GM23338 (cell line): ENCODE measurements around the gene SRSF8. TPM values are rescaled to one million over a fixed set of nuclear protein-coding genes. Genes with fewer than 3 reads are reported as not detected.
"Not testable (repeated sequence)": the region's sequence is repeated elsewhere in the genome, so short reads cannot be mapped to it uniquely, and the experiment has no call there.

Experiments
- ATAC-seq: fragments of 200-7000 bp; cut with Tn5 transposase; 3 replicates; pipeline ENCODE4 v1.9.1; 2020
- DNase-seq: peaks from one replicate; pipeline ENCODE4 v3.0.0-alpha.2; 2015; ENCODE audit warnings: low spot score
- H2AFZ ChIP-seq: fragments of 200-600 bp; sonication (generic); 2 replicates; pipeline ENCODE4 v1.8.0; 2016; ENCODE audit warnings: antibody characterized with exemption, mild to moderate bottlenecking, moderate library complexity
- H3F3A ChIP-seq: fragments of 200-600 bp; sonication (generic); replicated peaks from 2 replicates; pipeline ENCODE4 v1.8.0; 2017; ENCODE audit warnings: antibody characterized with exemption, mixed run types, low read depth
- H3K27ac ChIP-seq: fragments of 200-600 bp; sonication (generic); 2 replicates; pipeline ENCODE4 v1.6.1; 2016; ENCODE audit warnings: low read depth
- H3K27me3 ChIP-seq: fragments of 200-600 bp; sonication (generic); 2 replicates; pipeline ENCODE4 v1.8.0; 2016; ENCODE audit warnings: mild to moderate bottlenecking, mixed run types, moderate library complexity; ENCODE audit not compliant: insufficient read depth
- H3K36me3 ChIP-seq: fragments of 200-600 bp; sonication (generic); 2 replicates; pipeline ENCODE4 v1.8.0; 2016; ENCODE audit warnings: mild to moderate bottlenecking; ENCODE audit not compliant: insufficient read depth
- H3K4me1 ChIP-seq: fragments of 200-600 bp; sonication (generic); 2 replicates; pipeline ENCODE4 v1.8.0; 2016; ENCODE audit warnings: mild to moderate bottlenecking, moderate library complexity; ENCODE audit not compliant: insufficient read depth
- H3K4me2 ChIP-seq: fragments of 200-600 bp; sonication (generic); 2 replicates; pipeline ENCODE4 v1.7.1; 2017; ENCODE audit warnings: mixed run types
- H3K4me3 ChIP-seq: fragments of 200-600 bp; sonication (generic); 2 replicates; pipeline ENCODE4 v1.6.1; 2016; ENCODE audit warnings: mixed run types
- H3K79me2 ChIP-seq: fragments of 200-600 bp; sonication (generic); replicated peaks from 2 replicates; pipeline ENCODE4 v1.8.0; 2017; ENCODE audit warnings: mild to moderate bottlenecking; ENCODE audit not compliant: insufficient read depth
- H3K9me2 ChIP-seq: fragments of 200-600 bp; sonication (generic); 2 replicates; pipeline ENCODE4 v1.8.0; 2017; ENCODE audit not compliant: insufficient read depth
- H4K20me1 ChIP-seq: fragments of 200-600 bp; sonication (generic); replicated peaks from 2 replicates; pipeline ENCODE4 v1.8.0; 2017; ENCODE audit warnings: mild to moderate bottlenecking; ENCODE audit not compliant: insufficient read depth
- H3K27ac Mint-ChIP-seq: 2 replicates; pipeline ENCODE4 v1.8.0; 2020; ENCODE audit warnings: inconsistent platforms, mild to moderate bottlenecking, moderate library complexity, mixed read lengths
- H3K27me3 Mint-ChIP-seq: 3 replicates; pipeline ENCODE4 v1.8.0; 2022; ENCODE audit warnings: low read depth, mild to moderate bottlenecking, moderate library complexity, mixed read lengths, inconsistent platforms; ENCODE audit not compliant: insufficient read depth, poor library complexity
- H3K36me3 Mint-ChIP-seq: 3 replicates; pipeline ENCODE4 v1.8.0; 2021; ENCODE audit warnings: low read depth, mild to moderate bottlenecking, inconsistent platforms, moderate library complexity, mixed read lengths
- H3K4me1 Mint-ChIP-seq: 3 replicates; pipeline ENCODE4 v1.8.0; 2020; ENCODE audit warnings: mild to moderate bottlenecking, inconsistent platforms, mixed read lengths
- H3K4me3 Mint-ChIP-seq: 3 replicates; pipeline ENCODE4 v1.8.0; 2021; ENCODE audit warnings: moderate library complexity, mild to moderate bottlenecking, inconsistent platforms, mixed read lengths
- H3K9me3 Mint-ChIP-seq: 3 replicates; pipeline ENCODE4 v1.8.0; 2020; ENCODE audit warnings: moderate library complexity, mild to moderate bottlenecking, inconsistent platforms, mixed read lengths
- CREB1 ChIP-seq: fragments of 250-450 bp; sonication (Bioruptor Pico); IDR thresholded peaks from 2 replicates; pipeline ENCODE4 v1.5.0; 2020; ENCODE audit warnings: low read depth, mild to moderate bottlenecking, moderate library complexity
- EZH2phosphoT487 ChIP-seq: fragments of 200-600 bp; sonication (generic); IDR thresholded peaks from one replicate; pipeline ENCODE4 v1.8.1; 2018; ENCODE audit warnings: antibody characterized with exemption; ENCODE audit not compliant: unreplicated experiment
- NANOG ChIP-seq: IDR thresholded peaks from 2 replicates; pipeline ENCODE4 v1.6.1; 2016; ENCODE audit warnings: antibody characterized with exemption, borderline replicate concordance
- STAT1 ChIP-seq: IDR thresholded peaks from one replicate; pipeline ENCODE4 v1.6.1; 2016; ENCODE audit warnings: antibody characterized with exemption; ENCODE audit not compliant: unreplicated experiment
- ZNF114 ChIP-seq: fragments of 250-450 bp; sonication (Bioruptor Pico); IDR thresholded peaks from 2 replicates; pipeline ENCODE4 v1.5.0; 2020; ENCODE audit warnings: mild to moderate bottlenecking, moderate library complexity
- ZNF462 ChIP-seq: fragments of 250-450 bp; sonication (Bioruptor Pico); IDR thresholded peaks from 2 replicates; pipeline ENCODE4 v1.5.0; 2020; ENCODE audit warnings: mild to moderate bottlenecking, moderate library complexity
- polyA plus RNA-seq: library from polyadenylated mRNA; unstranded; fragments of >200 nt; fragmentation: Nextera tagmentation; extraction: Ambion mirVana; gene quantifications from 2 replicates; pipeline ENCODE4 v1.2.1, GENCODE V29; 2016
- total RNA-seq: library from RNA; depleted of rRNA; stranded (reverse); fragments of >200 nt; shearing (Covaris generic); gene quantifications from 2 replicates; pipeline ENCODE4 v1.2.3, GENCODE V29; 2014
- TF ChIP-seq, protein P1 (sequence below), 2 experiments: fragments of 200-600 bp in 1 of 2; sonication (generic) in 1 of 2; conservative IDR thresholded peaks; 2 replicates each; pipeline versions ENCODE4 v1.5.1 to v1.6.1; 2016 to 2017; ENCODE audit warnings: antibody characterized with exemption in 2 of 2, low read depth in 2 of 2, mild to moderate bottlenecking in 2 of 2, moderate library complexity in 1 of 2
- TF ChIP-seq, protein P2 (sequence below): IDR thresholded peaks from one replicate; pipeline ENCODE4 v1.6.1; 2018; ENCODE audit warnings: antibody characterized with exemption; ENCODE audit not compliant: unreplicated experiment

SRSF8 gene
- total and polyA plus RNA-seq, 2 experiments from 2014 or later = 12.6 to 19.9 TPM

- not testable (repeated sequence) for H3K36me3 ChIP-seq, H3K27me3 Mint-ChIP-seq, H3F3A ChIP-seq, H3K27ac Mint-ChIP-seq, H3K27me3 ChIP-seq, H3K4me3 ChIP-seq, H3K27ac ChIP-seq, H4K20me1 ChIP-seq, H3K4me1 ChIP-seq, H3K79me2 ChIP-seq, H3K4me1 Mint-ChIP-seq, H3K9me2 ChIP-seq, ATAC-seq, H3K9me3 Mint-ChIP-seq, H3K4me3 Mint-ChIP-seq, H3K36me3 Mint-ChIP-seq, H2AFZ ChIP-seq, H3K4me2 ChIP-seq
- peak; percentile 18 for DNase-seq
Observed at GRCh38 chr11:95037356-95038035, 29.2 kb upstream of the SRSF8 start.

DNA sequence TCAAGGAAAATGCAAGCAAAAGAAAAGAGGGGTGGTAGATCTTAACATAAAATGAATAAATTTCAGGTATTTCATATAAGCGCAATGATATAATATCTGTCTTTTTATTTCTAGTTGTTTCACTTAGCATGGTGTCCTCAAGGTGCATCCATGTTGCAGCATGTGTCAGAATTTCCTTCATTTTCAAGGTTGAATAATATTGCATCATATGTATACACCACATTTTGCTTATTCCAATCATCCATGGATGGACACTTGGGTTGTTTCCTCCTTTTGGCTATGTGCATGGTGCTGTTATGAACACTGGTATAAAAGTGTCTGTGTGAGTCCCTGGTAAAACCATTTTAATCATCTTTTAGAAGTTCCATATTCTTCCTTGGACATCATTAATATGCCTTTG is 24.5 kb upstream of the SRSF8 start:
- no peaks in the 10 kb centered on the region for H3K4me1 Mint-ChIP-seq
- no peak overlapping the region for H3K27ac Mint-ChIP-seq
- ATAC-seq (no peak), DNase-seq (no peak)
- Histone ChIP-seq H2AFZ (no peak overlapping the region), H3K4me3 (no peak overlapping the region), H3K79me2 (no peaks in the 10 kb centered on the region), H3K27ac (no peak overlapping the region), H4K20me1 (no peaks in the 10 kb centered on the region), H3K9me2 (0 out of 2 replicates have a peak, but pooled peaks cover 2% of the 10 kb centered on the region), H3K4me2 (no peak overlapping the region), H3K27me3 (no peaks in the 10 kb centered on the region), H3K36me3 (no peaks in the 10 kb centered on the region), H3K4me1 (no peaks in the 10 kb centered on the region), H3F3A (no peaks in the 10 kb centered on the region)
- TF ChIP-seq CREB1 (CRISPR knock-in tag) (no peak), STAT1 (no peak), EZH2phosphoT487 (no peak), ZNF114 (CRISPR knock-in tag) (no peak), ZNF462 (no peak), NANOG (no peak)
- TF ChIP-seq, protein P1, sequence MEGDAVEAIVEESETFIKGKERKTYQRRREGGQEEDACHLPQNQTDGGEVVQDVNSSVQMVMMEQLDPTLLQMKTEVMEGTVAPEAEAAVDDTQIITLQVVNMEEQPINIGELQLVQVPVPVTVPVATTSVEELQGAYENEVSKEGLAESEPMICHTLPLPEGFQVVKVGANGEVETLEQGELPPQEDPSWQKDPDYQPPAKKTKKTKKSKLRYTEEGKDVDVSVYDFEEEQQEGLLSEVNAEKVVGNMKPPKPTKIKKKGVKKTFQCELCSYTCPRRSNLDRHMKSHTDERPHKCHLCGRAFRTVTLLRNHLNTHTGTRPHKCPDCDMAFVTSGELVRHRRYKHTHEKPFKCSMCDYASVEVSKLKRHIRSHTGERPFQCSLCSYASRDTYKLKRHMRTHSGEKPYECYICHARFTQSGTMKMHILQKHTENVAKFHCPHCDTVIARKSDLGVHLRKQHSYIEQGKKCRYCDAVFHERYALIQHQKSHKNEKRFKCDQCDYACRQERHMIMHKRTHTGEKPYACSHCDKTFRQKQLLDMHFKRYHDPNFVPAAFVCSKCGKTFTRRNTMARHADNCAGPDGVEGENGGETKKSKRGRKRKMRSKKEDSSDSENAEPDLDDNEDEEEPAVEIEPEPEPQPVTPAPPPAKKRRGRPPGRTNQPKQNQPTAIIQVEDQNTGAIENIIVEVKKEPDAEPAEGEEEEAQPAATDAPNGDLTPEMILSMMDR (conservative IDR thresholded peaks at IDR 0.05; ENCODE audit: low read depth in 2 of 2) = no peak
- TF ChIP-seq, protein P2, sequence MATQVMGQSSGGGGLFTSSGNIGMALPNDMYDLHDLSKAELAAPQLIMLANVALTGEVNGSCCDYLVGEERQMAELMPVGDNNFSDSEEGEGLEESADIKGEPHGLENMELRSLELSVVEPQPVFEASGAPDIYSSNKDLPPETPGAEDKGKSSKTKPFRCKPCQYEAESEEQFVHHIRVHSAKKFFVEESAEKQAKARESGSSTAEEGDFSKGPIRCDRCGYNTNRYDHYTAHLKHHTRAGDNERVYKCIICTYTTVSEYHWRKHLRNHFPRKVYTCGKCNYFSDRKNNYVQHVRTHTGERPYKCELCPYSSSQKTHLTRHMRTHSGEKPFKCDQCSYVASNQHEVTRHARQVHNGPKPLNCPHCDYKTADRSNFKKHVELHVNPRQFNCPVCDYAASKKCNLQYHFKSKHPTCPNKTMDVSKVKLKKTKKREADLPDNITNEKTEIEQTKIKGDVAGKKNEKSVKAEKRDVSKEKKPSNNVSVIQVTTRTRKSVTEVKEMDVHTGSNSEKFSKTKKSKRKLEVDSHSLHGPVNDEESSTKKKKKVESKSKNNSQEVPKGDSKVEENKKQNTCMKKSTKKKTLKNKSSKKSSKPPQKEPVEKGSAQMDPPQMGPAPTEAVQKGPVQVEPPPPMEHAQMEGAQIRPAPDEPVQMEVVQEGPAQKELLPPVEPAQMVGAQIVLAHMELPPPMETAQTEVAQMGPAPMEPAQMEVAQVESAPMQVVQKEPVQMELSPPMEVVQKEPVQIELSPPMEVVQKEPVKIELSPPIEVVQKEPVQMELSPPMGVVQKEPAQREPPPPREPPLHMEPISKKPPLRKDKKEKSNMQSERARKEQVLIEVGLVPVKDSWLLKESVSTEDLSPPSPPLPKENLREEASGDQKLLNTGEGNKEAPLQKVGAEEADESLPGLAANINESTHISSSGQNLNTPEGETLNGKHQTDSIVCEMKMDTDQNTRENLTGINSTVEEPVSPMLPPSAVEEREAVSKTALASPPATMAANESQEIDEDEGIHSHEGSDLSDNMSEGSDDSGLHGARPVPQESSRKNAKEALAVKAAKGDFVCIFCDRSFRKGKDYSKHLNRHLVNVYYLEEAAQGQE = no peak
- no peaks in the 10 kb centered on the region for H3K36me3 Mint-ChIP-seq
- H3K27me3 Mint-ChIP-seq = no peaks in the 10 kb centered on the region
- H3K4me3 Mint-ChIP-seq = no peak overlapping the region
- H3K9me3 Mint-ChIP-seq = no peaks in the 10 kb centered on the region
